GM19238 (cell line): ENCODE results near the gene VSIG2.
"Not testable (repeated sequence)": the region's sequence is repeated elsewhere in the genome, so short reads cannot be mapped to it uniquely, and the experiment has no call there.

Experiments
- DNase-seq: peaks from one replicate; pipeline ENCODE4 v3.0.0; 2011; ENCODE audit warnings: low spot score; ENCODE audit not compliant: insufficient read length

The VSIG2 gene, protein sequence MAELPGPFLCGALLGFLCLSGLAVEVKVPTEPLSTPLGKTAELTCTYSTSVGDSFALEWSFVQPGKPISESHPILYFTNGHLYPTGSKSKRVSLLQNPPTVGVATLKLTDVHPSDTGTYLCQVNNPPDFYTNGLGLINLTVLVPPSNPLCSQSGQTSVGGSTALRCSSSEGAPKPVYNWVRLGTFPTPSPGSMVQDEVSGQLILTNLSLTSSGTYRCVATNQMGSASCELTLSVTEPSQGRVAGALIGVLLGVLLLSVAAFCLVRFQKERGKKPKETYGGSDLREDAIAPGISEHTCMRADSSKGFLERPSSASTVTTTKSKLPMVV

DNA sequence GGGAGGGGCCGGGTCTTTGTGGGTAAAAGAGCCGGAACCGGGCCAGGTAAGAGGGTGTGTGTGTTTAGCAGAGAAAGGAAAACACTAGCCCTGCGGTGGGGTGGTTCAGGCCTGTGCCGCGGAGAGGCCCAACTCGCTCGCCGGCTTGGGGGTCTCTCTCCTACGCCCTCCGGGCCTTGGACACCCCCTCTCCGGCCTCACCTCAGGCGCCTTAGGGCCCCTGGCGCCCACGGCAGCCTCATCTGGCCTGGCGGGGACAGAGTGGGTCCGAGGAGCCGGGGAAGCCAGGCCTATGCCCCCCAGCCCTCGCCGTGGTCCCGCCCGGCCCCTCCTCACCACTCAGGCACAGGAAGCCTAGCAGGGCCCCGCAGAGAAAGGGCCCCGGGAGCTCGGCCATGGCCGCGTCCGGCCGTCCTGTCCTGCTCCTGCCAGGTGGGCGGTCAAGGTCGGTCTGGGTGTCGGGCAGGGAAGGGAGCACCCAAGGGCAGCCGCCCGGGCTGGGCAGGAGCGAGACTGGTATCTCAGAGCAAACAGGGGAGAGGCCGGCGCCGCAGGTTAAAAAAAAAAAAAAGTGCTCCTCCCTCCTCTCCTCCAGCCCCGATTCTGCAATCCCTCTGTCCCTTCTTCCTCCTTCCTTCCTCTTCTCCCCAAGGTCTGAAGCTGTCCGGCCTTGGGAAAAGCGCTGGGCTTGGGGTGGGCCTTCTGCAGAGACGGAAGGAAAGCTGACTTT, at the start of gene VSIG2:
VSIG2 (minus strand) TSS at position 515 of the 730 bp plus-strand sequence; CDS start at position 397, 118 bp downstream.
- no peak for DNase-seq

DNA sequence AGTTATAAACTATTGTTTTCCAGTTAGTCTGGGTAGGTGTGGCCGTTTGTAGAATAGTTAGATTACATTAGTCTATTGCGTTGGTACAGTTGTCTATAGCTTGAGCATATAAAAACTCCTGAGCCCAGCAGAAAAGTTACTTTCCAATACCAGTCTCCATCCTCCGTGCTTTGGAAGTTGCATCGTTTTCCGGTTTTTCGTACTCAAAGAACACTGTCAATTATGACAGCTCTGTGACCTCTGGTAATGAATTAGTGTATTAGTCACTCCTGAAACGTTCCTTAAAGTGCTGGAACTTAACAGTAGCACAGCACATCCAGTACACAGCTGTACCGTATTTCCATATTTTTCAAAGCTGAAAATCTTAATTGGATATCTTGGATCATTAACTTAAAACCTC, 49.0 kb upstream of the VSIG2 start:
- no peak for DNase-seq

DNA sequence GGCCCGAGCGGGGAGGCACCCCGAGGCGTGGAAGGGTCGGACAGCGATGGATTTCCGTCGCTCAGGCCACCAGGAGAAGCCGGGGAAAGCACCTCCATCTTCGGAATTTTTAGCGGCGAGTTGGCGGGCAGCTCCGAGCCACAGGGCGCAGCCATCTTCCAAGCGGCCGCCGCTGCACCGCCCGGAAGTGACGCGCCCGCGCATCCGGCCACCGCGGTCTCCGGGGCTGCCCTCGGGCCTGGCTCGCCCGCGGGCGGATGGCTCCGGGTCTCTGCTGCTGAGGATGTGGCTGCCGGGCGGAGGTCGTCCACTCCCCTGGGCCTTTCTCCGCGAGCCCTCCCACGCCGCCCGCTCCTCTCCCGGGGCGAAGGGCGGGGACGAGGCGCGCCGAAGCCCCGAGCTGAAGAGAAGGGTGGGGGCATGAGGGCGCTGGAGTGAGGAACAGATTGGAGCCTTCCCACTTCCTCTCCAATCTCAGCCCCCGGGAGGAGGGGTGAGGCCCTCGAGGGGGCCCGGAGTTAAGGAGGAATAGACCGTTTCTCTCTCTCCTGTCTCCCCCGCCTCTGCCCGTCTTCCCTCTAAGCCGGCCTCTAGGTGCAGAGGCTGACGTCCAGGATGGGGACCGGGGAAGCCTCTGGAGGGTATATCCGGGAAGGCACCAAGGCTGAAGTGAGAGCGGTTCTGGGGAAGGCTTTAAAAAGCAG, 48.3 kb upstream of the VSIG2 start, which contains the start of gene MSANTD2:
MSANTD2 (minus strand) TSS at position 181 of the 704 bp plus-strand sequence; CDS start at position 155, 26 bp downstream.
- peak; percentile 71 for DNase-seq

DNA sequence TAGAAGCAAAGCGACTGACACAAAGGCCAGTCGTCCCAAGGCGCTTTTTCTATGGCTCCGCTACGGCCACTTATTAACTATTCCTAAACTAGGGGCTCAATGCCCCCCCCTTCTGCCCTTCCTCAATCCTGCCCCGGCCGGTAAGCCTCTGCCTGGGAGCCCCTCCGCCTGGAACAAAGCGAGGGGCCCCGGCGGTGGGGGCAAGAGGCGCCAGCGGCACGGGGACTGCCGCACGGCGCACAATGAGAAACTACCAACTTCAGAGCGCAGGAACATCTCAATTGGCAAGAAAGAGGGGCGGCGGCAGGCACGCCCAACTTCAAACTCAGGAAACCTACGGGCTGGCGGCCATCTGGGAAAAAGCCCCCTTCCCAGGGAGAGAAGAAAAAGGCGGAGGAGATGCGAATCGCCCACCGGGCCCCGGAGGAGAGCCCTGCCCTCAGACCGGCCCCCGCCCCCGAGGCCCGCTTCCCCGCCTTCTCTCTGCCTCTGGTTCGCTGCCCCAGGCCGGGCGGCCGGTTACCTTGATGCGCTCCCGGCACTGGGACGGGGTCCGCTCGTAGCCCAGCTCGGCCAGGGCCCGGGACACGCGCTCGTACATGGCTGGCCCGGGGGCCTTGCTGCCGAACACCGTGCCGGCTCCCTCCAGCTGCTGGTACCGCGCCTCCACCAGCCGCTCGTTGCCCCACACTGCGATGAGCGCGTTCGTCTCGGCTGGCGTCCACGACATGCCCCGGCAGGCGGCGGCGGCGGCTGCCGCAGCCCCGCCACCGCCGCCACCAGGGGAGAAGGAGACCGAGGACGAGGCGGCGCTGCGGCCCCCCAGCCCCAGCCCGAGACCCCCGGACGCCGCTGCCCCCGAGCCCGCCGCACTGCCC, 47.5 kb upstream of the VSIG2 start:
- peak; percentile 35 for DNase-seq

DNA sequence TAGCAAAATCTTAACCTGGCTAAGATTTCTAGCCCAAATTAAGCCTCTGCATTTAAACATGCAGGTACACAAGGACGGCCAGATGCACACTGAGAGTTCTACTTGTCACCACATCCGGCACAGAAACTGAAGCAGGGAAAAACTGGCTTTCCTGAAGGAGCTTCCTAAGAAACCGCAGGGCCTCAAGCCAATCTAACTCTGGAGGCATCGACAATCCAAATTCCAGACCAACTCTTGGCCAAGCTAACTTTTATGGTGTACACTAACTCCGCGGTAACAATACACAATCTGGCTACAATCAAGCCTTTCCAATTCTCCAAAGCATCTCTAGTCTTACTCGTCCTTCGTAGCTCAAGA, 46.9 kb upstream of the VSIG2 start:
- no peak for DNase-seq

DNA sequence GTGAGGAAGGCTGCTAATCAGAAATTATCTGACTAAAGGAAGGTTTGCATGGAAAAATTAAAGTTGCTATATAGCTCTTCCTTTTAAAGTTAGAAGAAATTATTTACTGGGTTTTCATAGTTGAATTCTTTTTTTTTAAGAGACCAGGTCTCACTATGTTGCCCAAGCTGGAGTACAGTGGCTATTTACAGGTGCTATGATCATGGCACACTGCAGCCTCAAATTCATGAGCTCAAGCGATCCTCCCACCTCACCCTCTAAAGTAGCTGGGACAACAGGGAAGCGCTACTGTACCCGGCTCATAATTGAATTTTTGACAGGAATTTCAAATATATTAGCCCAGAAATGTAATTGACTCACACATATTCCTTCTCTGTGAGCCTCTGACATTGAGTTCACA, 44.3 kb upstream of the VSIG2 start:
- no peak for DNase-seq

DNA sequence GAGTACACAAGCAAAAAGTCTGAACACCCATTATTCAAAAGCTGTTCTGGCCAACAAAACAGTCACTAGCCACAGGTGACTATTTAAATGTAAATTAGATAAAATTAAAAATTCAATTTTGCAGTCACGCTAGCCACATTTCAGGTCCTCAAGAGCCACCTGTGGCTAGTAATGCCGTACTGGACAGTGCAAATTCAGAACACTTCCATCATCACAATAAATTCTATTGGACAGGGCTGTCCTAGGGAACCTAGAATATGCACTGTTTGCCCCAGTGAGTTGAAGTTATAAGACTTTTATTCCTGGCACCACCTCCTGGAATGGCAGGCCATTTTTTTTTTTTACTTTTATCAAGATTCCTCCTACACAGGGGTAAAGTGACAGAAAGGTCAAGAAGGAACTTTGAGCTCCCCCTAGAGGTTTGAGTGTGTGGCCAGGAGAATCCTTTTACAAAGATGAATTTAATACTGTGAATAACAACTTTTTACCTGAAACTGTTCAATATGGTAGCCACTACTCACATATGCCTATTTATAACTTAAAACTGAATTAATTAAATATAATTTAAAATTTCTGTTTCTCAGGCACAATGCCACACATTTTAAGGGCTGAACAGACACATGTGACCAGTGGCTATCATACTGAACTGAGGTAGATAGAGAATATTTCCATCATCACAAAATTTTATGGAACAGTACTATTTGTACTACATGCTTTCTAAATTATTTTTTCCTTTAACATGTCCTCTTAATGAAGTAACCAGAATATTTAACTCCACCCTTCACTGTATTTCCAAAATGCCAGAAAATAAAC, 41.6 kb upstream of the VSIG2 start:
- DNase-seq = peak; percentile 24

DNA sequence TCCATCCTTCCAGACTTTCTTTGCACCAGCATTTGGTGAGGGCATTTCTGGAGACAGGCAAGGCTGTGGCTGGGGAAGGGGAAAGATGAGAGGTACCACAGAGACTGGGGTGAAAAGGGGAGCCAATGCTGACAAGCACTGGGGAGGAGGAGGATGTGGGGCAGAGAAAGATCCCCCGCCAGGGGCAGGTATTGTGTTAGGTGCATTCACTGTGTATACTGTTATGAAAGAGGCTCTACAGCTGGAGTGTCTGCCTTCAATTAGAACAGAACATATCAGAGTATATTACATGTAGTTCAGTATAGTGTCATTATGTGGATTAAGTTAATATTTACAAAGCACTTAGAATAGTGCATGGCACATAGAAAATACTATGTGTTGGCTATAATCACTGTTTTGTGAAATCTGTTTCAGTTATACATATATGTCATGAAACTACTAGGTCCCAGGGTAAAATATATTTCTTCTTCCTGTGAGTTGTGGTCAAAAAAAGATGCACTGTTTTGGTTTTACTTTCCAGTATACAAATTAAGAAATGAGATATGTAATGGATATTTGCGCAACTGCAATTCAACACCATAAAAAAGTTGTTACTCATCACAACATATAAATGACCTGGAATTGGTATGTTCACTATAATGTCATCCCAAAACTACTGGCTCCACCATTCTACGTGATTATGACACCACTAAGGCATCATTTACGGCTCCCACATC, 39.7 kb upstream of the VSIG2 start:
- DNase-seq = peak; percentile 10

DNA sequence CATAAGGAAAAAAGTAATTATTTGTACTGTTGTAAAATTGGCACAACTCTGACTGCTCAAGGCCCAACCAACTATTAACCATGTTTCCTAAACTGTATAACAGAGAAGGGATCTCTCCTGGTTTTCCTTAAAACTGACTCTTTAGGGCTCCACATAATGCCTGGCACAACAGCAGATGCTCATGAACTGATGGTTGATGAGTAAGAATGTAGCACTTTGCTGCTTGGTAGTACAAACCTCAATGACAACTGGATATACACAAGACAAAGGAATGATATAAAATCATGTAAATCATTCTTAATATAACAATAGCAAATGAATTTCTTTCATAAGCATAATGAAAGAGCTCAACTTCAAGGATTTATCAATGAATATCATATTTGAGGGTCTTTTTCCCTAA, 36.5 kb upstream of the VSIG2 start:
- DNase-seq = no peak

DNA sequence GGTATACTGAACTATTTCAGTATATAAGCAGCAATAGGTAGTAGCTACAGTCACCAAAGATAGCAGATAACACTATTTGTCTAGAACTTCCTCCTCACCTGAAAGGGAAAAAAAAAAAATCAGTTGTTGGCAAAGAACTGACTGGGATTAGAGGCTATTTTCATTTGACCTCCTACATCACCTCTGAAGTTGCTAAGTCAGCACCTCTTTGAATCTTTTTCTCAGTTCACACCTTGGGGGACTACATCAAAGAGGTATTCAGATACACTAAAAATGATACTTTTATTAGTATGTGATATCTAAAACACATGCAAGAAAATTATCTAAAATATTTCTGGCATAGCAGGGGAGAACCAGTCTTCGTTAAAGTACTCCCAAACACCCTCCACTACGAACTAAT, 32.0 kb upstream of the VSIG2 start:
- DNase-seq = no peak

DNA sequence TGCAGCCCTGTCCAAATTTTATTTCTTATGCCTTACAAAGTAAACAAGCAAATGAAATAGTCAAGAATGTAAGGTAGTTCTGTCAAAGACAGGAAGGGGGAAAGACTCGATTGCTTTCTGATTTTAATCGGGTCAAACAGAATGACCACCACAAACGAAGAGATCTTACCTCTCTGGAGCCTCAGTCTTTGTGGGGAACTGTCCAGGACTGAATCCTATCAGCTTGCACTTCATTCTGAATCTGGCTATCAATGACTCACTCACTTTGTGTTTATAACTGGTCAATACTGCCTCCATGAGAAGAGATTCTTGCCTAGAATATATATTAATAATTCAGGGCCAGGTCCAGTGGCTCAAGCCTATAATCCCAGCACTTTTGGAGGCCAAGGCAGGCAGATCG, 30.9 kb upstream of the VSIG2 start:
- no peak for DNase-seq

DNA sequence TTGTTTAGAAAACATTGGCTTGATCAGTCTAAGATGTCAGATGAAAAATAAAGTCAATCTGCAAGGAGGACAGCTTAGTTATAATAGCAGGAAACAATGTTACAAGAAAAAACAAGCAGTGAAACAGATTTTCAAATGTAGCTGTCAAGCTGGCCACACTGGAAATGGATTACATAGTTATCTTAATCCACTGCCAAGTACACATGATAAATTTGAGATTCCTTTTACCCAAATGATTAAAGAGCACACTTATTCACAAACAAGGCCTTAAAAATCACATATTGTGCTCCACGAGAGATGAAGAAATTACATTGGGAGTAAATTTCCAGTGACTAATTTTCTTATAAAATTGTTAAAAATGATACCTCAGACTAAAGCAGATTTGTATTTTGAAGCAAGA, 27.5 kb upstream of the VSIG2 start:
- DNase-seq = no peak

DNA sequence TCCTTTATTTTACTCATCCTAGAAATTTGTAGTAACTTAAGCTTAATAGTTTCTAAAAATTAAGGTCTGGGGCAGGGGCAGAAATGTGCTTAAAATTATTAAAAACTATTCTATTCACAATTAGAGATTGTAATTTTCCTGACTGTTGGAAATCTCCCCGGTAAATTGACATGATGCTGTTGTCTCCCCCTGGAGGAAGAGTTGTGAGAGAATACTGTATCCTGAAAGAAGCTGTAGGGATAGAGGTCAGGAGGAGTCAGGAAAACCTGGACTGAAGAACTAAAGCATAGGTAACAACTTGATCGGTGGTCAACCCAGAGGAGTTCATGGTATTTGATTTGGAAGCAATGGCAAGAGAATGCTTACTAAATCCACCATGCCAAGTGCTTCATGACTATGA, 26.2 kb upstream of the VSIG2 start:
- no peak for DNase-seq

DNA sequence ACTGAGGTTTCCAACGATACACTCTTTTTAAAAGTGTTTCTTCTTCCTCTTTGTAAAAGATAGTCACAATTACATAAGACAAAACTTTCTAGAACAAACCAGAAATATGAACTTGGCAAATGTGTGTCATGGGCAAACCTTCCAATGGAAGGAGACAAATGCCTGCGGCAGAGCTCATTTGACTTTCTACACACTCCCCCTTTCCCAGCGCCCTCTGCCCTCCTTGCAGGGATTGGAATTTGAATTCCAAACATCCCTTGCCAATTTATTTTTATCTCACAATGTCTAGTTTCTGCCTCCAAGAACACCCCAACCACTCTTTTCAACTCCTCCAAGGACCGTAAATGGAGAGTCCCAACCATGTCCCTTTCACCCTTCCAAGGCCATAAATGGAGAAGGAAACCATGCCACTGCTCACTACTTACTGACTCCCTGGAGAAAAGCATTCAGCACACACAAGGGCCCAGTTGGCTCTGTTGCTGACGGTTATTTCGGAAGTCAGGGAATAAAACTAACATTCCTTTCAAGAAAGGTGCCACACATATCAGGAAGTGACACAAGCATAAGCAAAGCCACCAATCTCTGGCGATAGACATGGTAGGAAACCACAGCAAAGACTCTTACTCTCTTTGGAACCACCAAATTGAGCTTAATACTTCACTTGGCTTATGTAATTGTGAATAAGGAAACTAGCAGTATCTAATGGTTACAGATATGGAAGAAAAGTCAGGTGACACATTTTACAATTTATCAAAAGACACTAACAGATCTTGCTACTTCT, 25.0 kb upstream of the VSIG2 start:
- no peak for DNase-seq

DNA sequence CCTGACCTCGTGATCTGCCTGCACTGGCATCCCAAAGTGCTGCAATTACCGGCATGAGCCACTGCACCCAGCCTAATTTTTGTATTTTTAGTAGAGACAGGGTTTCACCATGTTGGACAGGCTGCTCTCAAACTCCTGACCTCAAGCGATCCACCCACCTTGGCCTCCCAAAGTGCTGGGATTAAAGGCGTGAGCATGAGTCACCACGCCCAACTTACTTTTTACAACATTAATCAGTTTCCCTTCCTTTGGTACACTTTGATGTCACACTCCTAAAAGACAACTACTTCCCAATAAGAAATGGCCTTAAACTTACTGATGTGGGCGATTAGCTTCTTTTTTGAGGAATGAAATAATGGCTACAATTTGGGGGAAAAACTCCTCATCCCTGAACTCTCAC, 18.9 kb upstream of the VSIG2 start:
- DNase-seq = not testable (repeated sequence)

DNA sequence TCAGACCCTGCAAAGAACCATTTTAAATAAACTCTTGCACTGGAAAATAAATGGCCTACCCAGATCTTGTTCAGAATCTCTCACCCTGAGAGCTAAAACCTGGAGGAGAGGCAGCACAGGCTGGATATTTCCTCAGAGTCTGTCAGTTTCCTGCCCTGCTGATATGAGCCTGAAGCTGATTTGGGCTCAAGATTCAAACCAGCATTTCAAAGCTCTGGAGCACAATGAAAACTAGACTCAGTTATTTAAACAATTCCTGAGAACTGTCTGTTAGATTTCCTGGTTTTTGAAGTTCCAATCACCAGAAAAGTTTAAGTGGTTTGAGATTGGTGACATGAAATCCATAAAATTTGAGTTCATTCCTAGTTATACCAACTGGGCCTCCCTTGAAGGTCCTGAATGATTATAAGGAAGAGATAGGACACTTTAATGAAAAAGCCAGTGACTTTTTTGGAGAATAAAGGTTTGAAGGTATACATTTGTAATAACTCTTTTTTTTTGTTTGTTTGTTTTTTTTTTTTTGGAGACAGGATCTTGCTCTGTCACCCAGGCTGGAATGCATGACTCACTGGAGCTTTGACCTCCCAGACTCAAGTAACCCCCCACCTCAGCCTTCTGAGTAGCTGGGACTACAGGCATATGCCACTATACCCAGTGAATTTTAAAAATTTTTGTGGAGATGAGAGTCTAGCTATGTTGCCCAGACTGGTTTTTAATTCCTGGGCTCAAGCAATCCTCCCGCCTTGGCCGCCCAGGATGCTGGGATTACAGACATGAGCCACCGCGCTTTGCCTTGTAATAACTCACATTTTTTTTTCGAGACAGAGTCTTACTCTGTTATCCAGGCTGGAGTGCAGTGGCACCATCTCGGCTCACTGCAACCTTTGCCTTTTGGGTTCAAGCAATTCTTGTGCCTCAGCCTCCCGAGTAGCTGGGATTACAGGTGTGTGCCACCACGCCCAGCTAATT, 18.0 kb upstream of the VSIG2 start:
- no peak for DNase-seq

DNA sequence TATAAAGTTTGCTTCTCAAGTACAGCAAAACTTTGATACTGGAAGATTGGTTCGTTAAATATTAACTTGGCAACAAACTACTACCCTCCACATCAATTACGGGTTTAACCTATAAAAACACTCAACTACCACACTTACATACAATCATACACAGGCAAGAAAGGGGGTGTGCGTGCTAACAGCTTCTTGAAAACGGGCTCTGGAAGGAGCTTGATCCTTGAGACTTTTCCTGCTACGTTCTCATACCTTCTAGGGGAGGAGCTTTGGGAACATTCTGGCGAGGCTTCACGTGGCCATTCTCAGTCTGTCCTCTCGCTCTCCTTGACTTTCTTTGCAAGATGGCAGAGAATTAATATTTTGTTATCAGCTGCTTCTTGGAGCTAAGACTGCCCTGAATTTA, 16.9 kb upstream of the VSIG2 start:
- DNase-seq = no peak

DNA sequence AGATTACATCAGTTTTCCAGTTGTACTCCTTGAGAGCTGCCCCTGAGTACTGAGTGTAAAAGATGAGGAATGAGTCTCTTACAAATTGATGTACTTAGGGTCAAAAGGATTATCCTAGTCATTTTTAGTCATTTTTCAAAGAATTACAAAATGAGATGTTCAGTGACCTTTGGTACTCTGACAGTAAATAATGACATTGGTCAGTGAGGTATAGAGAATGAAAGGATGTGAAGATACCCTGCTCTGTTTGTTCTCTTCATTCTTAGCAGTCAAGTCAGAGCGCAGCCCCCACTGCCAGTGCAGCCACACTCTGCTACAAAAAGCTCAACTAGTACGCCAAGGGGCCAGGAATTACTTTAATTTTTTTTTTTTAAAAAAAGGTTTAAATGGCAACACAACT, 14.1 kb upstream of the VSIG2 start:
- DNase-seq = no peak
